CD1c-positive myeloid dendritic cell (primary cell): ENCODE data around the gene ZDHHC4.

ENCODE experiments used
- DNase-seq: peaks from one replicate; pipeline ENCODE4 v3.0.0-alpha.2; 2016; ENCODE audit errors: extremely low spot score

Gene ZDHHC4

GRCh38 chr7:6606866-6607583 lies 29.8 kb downstream of the ZDHHC4 start:
- no peak for DNase-seq

GRCh38 chr7:6607651-6608051 lies 30.4 kb downstream of the ZDHHC4 start:
- no peak for DNase-seq

DNA sequence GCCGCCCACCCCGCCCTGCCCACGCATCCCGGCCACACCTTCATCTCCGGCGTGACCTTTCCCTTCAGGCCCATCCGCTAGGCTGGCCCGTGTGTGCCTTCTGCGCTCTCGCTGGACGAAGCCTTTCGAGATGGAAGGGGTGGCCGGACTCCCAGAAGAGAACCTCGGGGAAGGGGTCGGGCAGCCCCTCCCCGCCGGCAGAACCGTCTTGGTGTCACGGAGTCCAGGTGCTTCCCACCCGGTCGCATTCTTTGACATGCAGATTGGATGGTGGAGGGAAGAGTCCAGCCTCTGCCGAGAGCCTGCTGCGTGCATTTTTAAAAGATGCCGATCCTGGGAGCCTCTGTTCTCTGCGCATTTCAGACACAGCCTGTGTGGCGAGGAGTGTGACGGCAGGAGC lies 30.8 kb downstream of the ZDHHC4 start:
- DNase-seq, result no peak

GRCh38 chr7:6608794-6609193 lies 31.5 kb downstream of the ZDHHC4 start:
- no peak for DNase-seq

DNA sequence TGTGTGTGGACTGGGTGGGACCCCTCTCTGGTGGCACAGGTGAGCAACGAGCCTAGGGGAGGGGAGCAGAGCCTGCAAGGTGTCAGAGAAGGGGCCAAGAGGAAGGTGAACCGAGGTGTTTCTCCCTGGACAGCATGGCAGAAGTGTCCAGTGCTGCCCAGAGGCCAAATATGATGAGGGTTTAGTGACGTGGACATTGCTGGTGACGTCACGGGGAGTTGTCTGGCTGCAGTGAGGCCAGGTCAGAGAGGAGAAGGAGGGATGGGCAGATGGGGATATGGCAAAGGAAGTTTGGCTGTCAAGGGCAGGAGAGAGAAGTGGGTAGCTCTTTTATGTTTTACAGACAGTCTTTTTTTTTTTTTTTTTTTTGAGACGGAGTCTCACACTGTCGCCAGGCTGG lies 35.6 kb downstream of the ZDHHC4 start:
- no peak for DNase-seq

GRCh38 chr7:6613706-6614105 lies 36.5 kb downstream of the ZDHHC4 start:
- DNase-seq, result no peak

- DNase-seq, result no peak
Measured at GRCh38 chr7:6614953-6615722, 37.9 kb downstream of the ZDHHC4 start, which contains the start of gene ZNF853. TSS of gene ZNF853 (plus strand) at chr7:6615610. CDS start at chr7:6616175, 565 bp downstream.

DNA sequence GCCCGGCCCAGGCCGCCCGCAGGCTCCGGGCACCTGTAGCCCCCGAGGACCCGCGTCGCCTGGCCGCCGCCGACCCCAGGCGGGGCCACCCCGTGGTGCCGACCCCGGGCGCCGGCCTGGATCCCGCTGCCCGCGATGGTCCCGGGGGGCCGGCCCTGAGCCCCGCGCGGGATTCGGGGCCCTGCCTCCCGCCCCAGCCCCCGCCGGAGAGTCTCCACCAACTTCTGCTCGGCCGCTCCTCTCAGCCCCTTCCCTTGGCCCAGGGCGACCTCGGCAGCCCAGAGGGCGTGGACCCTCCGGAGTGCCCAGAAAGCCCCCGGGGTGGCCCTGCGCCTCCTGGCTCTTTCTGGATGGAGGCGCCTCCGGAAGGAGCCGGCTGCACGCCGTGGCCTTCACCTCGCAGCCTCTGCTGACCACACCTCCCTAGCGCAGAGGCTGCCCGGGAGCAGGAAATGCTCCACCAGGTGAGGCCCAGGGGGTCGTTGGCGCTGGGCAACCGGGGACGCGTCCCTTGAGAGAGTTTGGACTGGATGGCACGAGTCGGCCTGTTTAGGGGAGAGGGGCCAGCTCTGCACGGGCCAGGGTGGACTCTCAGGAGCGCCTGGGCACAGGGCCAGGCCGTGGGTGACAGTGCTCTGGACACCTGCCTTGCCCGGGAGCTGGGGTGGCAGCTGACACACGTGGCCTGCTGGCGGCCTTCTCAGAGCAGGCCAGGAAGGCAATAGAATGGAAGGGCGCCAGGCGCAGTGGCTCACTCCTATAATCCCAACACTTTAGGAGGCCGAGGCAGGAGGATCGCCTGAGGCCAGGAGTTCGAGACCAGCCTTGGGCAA lies 38.7 kb downstream of the ZDHHC4 start:
- DNase-seq, result no peak

- no peak for DNase-seq
Measured at GRCh38 chr7:6616854-6617643, 39.8 kb downstream of the ZDHHC4 start.

DNA sequence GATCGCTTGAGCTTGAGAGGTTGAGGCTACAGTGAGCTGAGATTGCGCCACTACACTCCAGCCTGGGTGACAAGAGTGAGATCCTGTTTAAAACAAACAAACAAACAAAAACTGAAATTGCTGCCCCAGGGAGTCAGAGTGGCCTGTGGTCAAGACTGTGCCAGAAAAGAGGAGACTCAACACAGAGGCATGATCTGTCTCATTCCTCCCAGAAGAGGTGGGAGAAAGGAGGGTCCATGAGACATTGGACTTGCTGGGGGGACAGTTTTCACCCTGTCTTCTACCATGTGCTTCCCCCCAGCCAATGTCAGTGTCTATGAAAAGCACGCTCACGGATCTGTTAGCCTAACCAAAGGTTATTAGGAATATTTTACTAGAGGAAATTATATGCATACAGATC lies 41.4 kb downstream of the ZDHHC4 start:
- DNase-seq, result no peak

- DNase-seq, result no peak
Measured at GRCh38 chr7:6619961-6620360, 42.7 kb downstream of the ZDHHC4 start.

DNA sequence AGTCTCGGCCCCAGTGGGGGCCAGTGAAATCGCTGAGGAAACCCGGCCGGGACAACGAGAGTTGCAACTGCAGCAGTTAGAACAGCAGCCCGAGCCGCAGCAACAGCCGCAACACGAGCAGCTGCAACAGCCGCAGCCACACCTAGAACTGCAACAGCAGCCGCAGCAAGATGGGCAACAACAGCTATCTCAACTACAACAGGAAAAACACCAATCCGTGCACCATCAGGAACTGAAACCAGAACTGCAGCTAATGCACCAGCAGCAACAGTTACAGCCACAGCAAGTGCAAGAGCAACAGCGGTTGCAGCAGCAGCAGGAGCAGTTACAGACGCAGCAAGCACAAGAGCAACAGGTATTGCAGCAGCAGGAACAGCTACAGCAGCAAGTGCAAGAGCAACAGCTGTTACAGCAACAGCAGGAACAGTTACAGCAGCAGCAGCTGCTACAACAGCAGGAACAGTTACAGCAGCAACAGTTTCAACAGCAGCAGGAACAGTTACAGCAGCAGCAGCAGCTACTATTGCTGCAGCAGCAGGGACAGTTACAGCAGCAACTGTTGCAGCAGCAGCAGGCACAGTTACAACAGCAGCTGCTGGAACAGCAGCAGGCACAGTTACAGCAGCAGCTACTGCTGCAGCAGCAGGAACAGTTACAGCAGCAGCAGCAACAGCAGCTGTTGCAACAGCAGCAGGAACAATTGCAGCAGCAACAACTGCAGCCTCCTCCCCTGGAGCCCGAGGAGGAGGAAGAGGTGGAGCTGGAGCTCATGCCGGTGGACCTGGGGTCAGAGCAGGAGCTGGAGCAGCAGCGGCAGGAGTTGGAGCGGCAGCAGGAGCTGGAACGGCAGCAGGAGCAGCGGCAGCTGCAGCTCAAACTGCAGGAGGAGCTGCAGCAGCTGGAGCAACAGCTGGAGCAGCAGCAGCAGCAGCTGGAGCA lies 44.2 kb downstream of the ZDHHC4 start:
- DNase-seq, result peak; percentile 21

DNA sequence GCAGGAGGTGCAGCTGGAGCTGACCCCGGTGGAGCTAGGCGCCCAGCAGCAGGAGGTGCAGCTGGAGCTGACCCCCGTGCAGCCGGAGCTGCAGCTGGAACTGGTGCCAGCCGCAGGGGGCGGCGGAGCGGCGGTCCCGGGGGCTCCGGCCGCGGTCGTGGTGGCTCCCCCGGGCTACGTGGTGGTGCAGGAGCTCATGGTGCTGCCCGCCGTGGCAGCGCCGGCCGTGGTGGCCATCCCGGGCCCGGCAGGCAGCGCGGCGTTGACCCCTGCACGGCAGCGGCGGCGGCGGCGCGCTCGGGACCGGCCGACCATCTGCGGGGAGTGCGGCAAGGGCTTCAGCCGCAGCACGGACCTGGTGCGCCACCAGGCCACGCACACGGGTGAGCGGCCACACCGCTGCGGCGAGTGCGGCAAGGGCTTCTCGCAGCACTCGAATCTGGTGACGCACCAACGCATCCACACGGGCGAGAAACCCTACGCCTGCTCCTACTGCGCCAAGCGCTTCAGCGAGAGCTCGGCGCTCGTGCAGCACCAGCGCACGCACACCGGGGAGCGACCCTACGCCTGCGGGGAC lies 45.0 kb downstream of the ZDHHC4 start:
- DNase-seq, result no peak

DNA sequence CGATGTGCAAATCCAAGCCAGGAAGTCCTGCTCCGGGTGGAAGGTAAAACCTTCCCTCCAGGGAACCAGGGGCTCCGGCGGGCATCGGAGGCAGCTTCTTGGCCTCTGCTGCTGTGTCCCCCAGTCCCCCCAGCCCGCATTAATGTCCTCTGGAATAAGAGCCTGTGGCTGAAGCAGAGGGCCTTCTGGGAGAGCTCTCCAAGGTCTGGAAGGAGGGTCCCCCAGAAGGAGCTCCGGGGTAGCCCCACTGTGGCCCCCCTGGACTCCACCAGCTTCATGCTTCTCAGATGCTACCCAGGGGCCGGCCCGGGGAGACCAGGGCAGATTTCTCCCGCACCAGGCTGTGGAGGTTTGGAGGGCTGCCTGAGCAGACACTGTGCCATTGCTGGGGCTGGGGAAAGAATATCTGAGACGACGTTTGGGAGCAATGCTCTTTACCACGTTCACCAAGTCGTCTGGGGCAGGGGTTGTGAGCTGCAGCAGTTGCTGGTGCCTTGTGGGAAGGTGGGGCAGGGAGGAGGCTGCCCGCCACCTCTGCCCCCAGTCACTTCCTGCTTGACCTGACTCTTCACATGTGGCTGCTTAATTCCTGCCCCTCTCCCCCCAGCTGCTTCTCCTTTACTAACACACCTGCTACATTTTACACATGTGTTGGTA lies 46.5 kb downstream of the ZDHHC4 start:
- no peak for DNase-seq

DNA sequence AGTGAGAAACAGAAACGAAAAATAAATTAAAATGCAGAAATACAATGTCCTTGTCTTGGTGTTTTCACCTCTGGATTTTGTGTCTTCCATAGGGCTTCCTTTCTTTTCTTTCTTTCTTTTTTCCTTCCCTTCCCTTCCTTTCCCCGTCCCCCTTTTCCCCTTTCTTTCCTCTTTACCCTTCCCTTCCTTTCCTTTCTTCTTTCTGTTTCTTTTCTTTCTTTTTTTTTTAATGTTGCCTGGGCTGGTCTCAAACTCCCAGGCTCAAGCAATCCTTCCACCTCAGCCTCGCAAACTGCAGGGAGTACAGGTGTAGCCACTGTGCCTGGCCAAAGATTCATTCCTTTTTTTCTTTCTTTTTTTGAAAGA lies 47.0 kb downstream of the ZDHHC4 start:
- DNase-seq, result no peak

DNA sequence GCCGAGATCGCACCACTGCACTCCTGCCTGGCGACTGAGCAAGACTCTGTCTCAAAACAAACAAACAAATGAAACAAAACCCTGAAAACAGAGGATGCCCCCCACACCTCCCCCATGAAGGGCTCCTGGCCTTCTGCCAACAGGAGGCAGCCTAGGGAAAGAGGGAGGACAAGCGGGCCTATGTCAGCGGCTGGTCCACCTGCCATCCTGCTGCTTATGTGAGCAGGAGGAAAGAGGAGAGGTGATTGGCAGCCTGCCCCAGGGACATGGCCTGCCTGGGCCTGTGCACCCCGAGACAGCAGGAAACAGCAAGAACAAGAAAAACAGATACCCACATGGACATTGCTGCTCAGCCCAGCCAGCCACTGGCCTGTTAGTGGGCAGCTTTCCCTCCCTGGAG lies 50.8 kb downstream of the ZDHHC4 start:
- DNase-seq, result no peak

DNA sequence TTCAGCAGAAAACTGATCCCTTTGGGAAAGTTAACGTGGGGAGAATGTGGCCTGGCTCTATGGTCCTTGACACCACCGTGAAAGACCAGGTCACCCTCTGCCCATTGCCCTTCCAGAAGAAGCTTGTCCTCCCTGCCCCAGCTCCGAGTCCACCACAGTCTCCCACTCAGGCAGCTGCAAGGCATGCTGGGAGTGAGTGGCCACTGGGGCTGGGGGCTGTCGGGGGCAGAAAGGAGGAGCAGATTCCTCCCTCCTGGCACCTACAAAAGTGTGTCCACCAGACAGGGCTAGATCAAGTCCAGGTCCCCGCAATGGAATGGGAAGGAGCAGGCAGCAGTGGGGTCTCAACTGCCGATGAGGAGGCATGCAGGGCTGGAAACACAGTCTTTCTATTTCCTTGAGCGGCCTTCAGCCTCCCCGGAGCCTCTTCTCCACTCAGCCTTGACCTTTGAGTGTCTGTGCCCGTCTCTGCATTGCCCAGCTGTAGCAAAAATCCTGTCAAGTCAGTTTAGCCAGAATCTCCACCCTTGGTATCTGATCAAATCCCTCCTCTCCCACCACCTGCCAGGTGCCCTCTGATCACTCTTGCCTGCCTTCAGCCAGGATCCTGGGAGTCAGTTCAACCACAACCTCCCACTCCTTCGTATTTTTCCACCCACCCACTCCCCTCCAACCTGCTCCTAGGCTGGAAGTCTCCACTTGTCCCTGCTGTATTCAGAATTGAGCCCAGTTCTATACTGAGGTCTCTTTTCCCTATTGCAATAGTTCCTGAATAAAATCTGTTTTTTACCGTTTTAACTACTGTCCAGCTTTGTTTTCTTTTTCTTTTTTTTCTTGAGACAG lies 53.0 kb downstream of the ZDHHC4 start:
- DNase-seq, result no peak

GRCh38 chr7:6631605-6632004 lies 54.4 kb downstream of the ZDHHC4 start:
- DNase-seq, result no peak

GRCh38 chr7:6634021-6634420 lies 56.8 kb downstream of the ZDHHC4 start:
- DNase-seq, result no peak
